Neural progenitor cell (in vitro differentiated cells): ENCODE results near the gene SLC44A5. TPM values are rescaled to one million over a fixed set of nuclear protein-coding genes. Genes with fewer than 3 reads are reported as not detected.

Source experiments
- DNase-seq: peaks from one replicate; pipeline ENCODE4 v3.0.0-alpha.2; 2016; ENCODE audit warnings: low spot score
- H2AFZ ChIP-seq: fragments of 200-600 bp; sonication (generic); replicated peaks from 2 replicates; pipeline ENCODE4 v1.6.1; 2016; ENCODE audit warnings: antibody characterized with exemption
- H3F3A ChIP-seq: fragments of 200-600 bp; sonication (generic); 2 replicates; pipeline ENCODE4 v1.6.1; 2016; ENCODE audit warnings: antibody characterized with exemption, low read depth
- H3K27ac ChIP-seq: fragments of 200-600 bp; sonication (generic); 2 replicates; pipeline ENCODE4 v1.5.1; 2016; ENCODE audit warnings: mild to moderate bottlenecking
- H3K27me3 ChIP-seq: fragments of 200-600 bp; sonication (generic); 2 replicates; pipeline ENCODE4 v1.6.1; 2016; ENCODE audit warnings: mild to moderate bottlenecking, moderate library complexity
- H3K36me3 ChIP-seq: fragments of 200-600 bp; sonication (generic); 2 replicates; pipeline ENCODE4 v1.5.1; 2016
- H3K4me1 ChIP-seq: fragments of 200-600 bp; sonication (generic); 2 replicates; pipeline ENCODE4 v1.6.1; 2016; ENCODE audit warnings: mixed run types
- H3K4me2 ChIP-seq: fragments of 200-600 bp; sonication (generic); 2 replicates; pipeline ENCODE4 v1.6.1; 2016
- H3K4me3 ChIP-seq: fragments of 200-600 bp; sonication (generic); 2 replicates; pipeline ENCODE4 v1.5.1; 2016
- H3K79me2 ChIP-seq: fragments of 200-600 bp; sonication (generic); 2 replicates; pipeline ENCODE4 v1.6.1; 2016; ENCODE audit warnings: low read depth
- H3K9ac ChIP-seq: fragments of 200-600 bp; sonication (generic); 2 replicates; pipeline ENCODE4 v1.6.1; 2016
- H3K9me3 ChIP-seq: fragments of 200-600 bp; sonication (generic); 2 replicates; pipeline ENCODE4 v1.5.1; 2016; ENCODE audit warnings: low read depth
- H4K20me1 ChIP-seq: fragments of 200-600 bp; sonication (generic); 2 replicates; pipeline ENCODE4 v1.6.1; 2016; ENCODE audit warnings: low read depth
- H3K27ac Mint-ChIP-seq: 3 replicates; pipeline ENCODE4 v1.8.0; 2021; ENCODE audit warnings: mixed read lengths
- H3K27me3 Mint-ChIP-seq: 2 replicates; pipeline ENCODE4 v1.8.0; 2022; ENCODE audit warnings: low read depth, mild to moderate bottlenecking, inconsistent platforms, moderate library complexity, mixed read lengths; ENCODE audit not compliant: insufficient read depth
- H3K36me3 Mint-ChIP-seq: 3 replicates; pipeline ENCODE4 v1.8.0; 2021; ENCODE audit warnings: mixed read lengths
- H3K4me1 Mint-ChIP-seq: 3 replicates; pipeline ENCODE4 v1.8.0; 2021; ENCODE audit warnings: mixed read lengths
- H3K4me3 Mint-ChIP-seq: 3 replicates; pipeline ENCODE4 v1.8.0; 2021; ENCODE audit warnings: mild to moderate bottlenecking, moderate library complexity, mixed read lengths
- H3K9me3 Mint-ChIP-seq: 3 replicates; pipeline ENCODE4 v1.8.0; 2020; ENCODE audit warnings: mixed read lengths
- EZH2 ChIP-seq: fragments of 200-600 bp; sonication (generic); IDR thresholded peaks from 2 replicates; pipeline ENCODE4 v1.6.1; 2017; ENCODE audit warnings: antibody characterized with exemption, mild to moderate bottlenecking, moderate library complexity
- EZH2phosphoT487 ChIP-seq: fragments of 200-600 bp; sonication (generic); IDR thresholded peaks from 2 replicates; pipeline ENCODE4 v1.6.1; 2017; ENCODE audit warnings: antibody characterized with exemption
- total RNA-seq: library from RNA; depleted of rRNA; stranded (reverse); fragments of >200 nt; gene quantifications from 2 replicates; pipeline ENCODE4 v1.2.3, GENCODE V29; 2015; ENCODE audit warnings: low replicate concordance
- TF ChIP-seq, protein P1 (sequence below): fragments of 200-600 bp; sonication (generic); IDR thresholded peaks from 2 replicates; pipeline ENCODE4 v1.5.1; 2017; ENCODE audit warnings: antibody characterized with exemption, mild to moderate bottlenecking

Gene SLC44A5
- total RNA-seq, 1 donor from 2014 or later = 25.3 TPM

- Histone ChIP-seq H2AFZ (no peak overlapping the region), H3K4me2 (no peak overlapping the region), H3K79me2 (no peaks in the 10 kb centered on the region), H3K27ac (no peak overlapping the region), H3K4me1 (no peaks in the 10 kb centered on the region), H3K36me3 (no peaks in the 10 kb centered on the region), H3K9me3 (no peaks in the 10 kb centered on the region), H3K27me3 (no peaks in the 10 kb centered on the region), H4K20me1 (no peaks in the 10 kb centered on the region), H3K4me3 (no peak overlapping the region), H3K9ac (no peak overlapping the region), H3F3A (no peaks in the 10 kb centered on the region)
- H3K36me3 Mint-ChIP-seq = no peaks in the 10 kb centered on the region
- no peak overlapping the region for H3K4me3 Mint-ChIP-seq
- H3K27me3 Mint-ChIP-seq = peaks cover 2% of the 10 kb centered on the region
- TF ChIP-seq, protein P1, sequence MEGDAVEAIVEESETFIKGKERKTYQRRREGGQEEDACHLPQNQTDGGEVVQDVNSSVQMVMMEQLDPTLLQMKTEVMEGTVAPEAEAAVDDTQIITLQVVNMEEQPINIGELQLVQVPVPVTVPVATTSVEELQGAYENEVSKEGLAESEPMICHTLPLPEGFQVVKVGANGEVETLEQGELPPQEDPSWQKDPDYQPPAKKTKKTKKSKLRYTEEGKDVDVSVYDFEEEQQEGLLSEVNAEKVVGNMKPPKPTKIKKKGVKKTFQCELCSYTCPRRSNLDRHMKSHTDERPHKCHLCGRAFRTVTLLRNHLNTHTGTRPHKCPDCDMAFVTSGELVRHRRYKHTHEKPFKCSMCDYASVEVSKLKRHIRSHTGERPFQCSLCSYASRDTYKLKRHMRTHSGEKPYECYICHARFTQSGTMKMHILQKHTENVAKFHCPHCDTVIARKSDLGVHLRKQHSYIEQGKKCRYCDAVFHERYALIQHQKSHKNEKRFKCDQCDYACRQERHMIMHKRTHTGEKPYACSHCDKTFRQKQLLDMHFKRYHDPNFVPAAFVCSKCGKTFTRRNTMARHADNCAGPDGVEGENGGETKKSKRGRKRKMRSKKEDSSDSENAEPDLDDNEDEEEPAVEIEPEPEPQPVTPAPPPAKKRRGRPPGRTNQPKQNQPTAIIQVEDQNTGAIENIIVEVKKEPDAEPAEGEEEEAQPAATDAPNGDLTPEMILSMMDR = no peak
- TF ChIP-seq EZH2 (no peak), EZH2phosphoT487 (no peak)
- DNase-seq = no peak
- H3K9me3 Mint-ChIP-seq = peaks cover 9% of the 10 kb centered on the region
- no peaks in the 10 kb centered on the region for H3K4me1 Mint-ChIP-seq
- no peak overlapping the region for H3K27ac Mint-ChIP-seq
Observed at GRCh38 chr1:75461808-75462325, 149.0 kb downstream of the SLC44A5 start.

DNA sequence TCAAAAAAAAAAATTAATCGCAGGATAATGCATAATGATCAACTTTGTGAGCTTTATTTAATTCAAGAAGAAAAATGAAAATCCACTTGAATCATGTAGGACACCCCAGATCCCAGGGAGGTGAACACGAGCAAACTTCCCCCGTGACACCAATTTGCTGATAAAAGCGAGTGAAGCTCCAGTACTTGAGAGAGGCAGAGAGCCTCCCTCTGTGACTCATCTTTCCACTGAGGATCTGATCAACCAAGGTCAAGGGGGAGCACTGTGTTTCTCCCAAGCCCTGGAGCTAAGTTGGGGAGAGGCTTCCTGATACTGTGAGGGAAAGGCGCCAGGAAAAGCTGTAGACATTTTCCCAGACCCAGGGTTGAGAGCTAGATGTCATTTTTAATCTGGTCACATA is 160.9 kb downstream of the SLC44A5 start:
- Mint-ChIP-seq H3K36me3 (no peaks in the 10 kb centered on the region), H3K27ac (no peak overlapping the region), H3K4me3 (no peak overlapping the region), H3K27me3 (peaks cover 3% of the 10 kb centered on the region), H3K9me3 (peaks cover 14% of the 10 kb centered on the region), H3K4me1 (no peaks in the 10 kb centered on the region)
- H3K4me1 ChIP-seq = no peaks in the 10 kb centered on the region
- no peak overlapping the region for H3K4me2 ChIP-seq
- H3K79me2 ChIP-seq = no peaks in the 10 kb centered on the region
- H3K27ac ChIP-seq = no peak overlapping the region
- no peaks in the 10 kb centered on the region for H3K9me3 ChIP-seq
- DNase-seq = no peak
- H3F3A ChIP-seq = no peaks in the 10 kb centered on the region
- TF ChIP-seq EZH2phosphoT487 (no peak), EZH2 (no peak)
- TF ChIP-seq, protein P1 = no peak
- H4K20me1 ChIP-seq = no peaks in the 10 kb centered on the region
- no peak overlapping the region for H3K9ac ChIP-seq
- H3K27me3 ChIP-seq = no peaks in the 10 kb centered on the region
- H3K36me3 ChIP-seq = no peaks in the 10 kb centered on the region
- no peak overlapping the region for H2AFZ ChIP-seq
- H3K4me3 ChIP-seq = no peak overlapping the region

DNA sequence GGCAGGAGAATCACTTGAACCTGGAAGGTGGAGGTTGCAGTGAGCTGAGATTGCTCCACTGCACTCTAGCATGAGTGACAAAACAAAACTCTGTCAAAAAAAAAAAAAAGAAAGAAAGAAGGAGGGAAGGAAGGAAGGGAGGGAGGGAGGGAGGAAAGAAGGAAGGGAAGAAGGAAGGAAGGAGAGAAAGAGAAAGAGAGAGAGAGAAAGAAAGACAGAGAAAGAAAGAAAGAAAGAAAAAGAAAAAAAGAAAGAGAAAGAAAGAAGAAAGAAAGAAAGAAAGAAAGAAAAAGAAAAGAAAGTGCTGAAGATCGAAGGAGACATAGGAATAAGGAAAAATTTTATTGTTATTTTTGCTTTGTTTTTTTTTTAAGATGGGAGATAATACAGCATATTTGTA is 166.7 kb downstream of the SLC44A5 start:
- Histone ChIP-seq H3K4me1 (no peaks in the 10 kb centered on the region), H3K9ac (no peak overlapping the region), H3K27me3 (no peaks in the 10 kb centered on the region), H3K4me2 (no peak overlapping the region), H3K36me3 (no peaks in the 10 kb centered on the region), H3K27ac (no peak overlapping the region), H4K20me1 (no peaks in the 10 kb centered on the region), H3F3A (no peaks in the 10 kb centered on the region), H3K79me2 (no peaks in the 10 kb centered on the region), H2AFZ (no peak overlapping the region), H3K9me3 (no peaks in the 10 kb centered on the region), H3K4me3 (no peak overlapping the region)
- no peak overlapping the region for H3K27ac Mint-ChIP-seq
- no peak for DNase-seq
- no peaks in the 10 kb centered on the region for H3K36me3 Mint-ChIP-seq
- no peaks in the 10 kb centered on the region for H3K9me3 Mint-ChIP-seq
- H3K4me1 Mint-ChIP-seq = no peaks in the 10 kb centered on the region
- TF ChIP-seq EZH2phosphoT487 (no peak), EZH2 (no peak)
- TF ChIP-seq, protein P1 = no peak
- H3K27me3 Mint-ChIP-seq = peaks cover 3% of the 10 kb centered on the region
- no peak overlapping the region for H3K4me3 Mint-ChIP-seq
